AG04450 (cell line): ENCODE measurements around the gene PRDX1. TPM values are rescaled to one million over a fixed set of nuclear protein-coding genes. Genes with fewer than 3 reads are reported as not detected.
"Not testable (repeated sequence)": the region's sequence is repeated elsewhere in the genome, so short reads cannot be mapped to it uniquely, and the experiment has no call there.

Experiments used
- CTCF ChIA-PET: fragments of 300-600, 350-600 bp; formaldehyde crosslinking; extraction: SDS; loops from one replicate; lab custom pipeline; 2022; ENCODE audit warnings: antibody characterized with exemption, inconsistent platforms; lab: Charles Lee
- POLR2A ChIA-PET: fragments of 350-600 bp; formaldehyde crosslinking; extraction: SDS; loops from one replicate; lab custom pipeline; 2021; ENCODE audit warnings: antibody characterized with exemption, inconsistent platforms; lab: Yijun Ruan, JAX
- DNase-seq: peaks from one replicate; pipeline ENCODE4 v3.0.0-alpha.2; 2011; ENCODE audit warnings: low read depth, low spot score
- H3K27ac ChIP-seq: one replicate; pipeline ENCODE4 v1.5.1; 2012; ENCODE audit warnings: low read depth, low read length, control low read depth
- H3K27me3 ChIP-seq: one replicate; pipeline ENCODE4 v1.6.0; 2012; ENCODE audit warnings: low read length; ENCODE audit not compliant: control insufficient read depth, insufficient read depth
- H3K4me3 ChIP-seq: 2 replicates; pipeline ENCODE4 v1.5.1; 2011; ENCODE audit warnings: mild to moderate bottlenecking, low read depth, low read length, control low read depth
- H3K9me3 ChIP-seq: 2 replicates; pipeline ENCODE4 v1.5.1; 2012; ENCODE audit warnings: low read length; ENCODE audit not compliant: control insufficient read depth, insufficient read depth
- CTCF ChIP-seq: IDR thresholded peaks from 2 replicates; pipeline ENCODE4 v1.5.1; 2011; ENCODE audit warnings: low read depth, low read length, control low read depth, inconsistent platforms
- polyA plus RNA-seq: library from polyadenylated mRNA; depleted of rRNA; stranded (reverse); fragments of >200 nt; gene quantifications from 2 replicates; pipeline ENCODE4 v1.2.3, GENCODE V29; 2011

PRDX1 gene
- polyA plus RNA-seq, 1 experiment = 1,110 TPM

- peak overlapping the region; percentile 85 for H3K4me3 ChIP-seq
- H3K27me3 ChIP-seq = no peaks in the 10 kb centered on the region
- no peak for TF ChIP-seq CTCF
- POLR2A ChIA-PET = interaction anchor here (1.0 to 5.2 kb wide), 10 partner anchors 8 to 479 kb away, joined by 3 to 33 read pairs (median 4); partner anchors contain the start of genes CCDC163, MMACHC, MUTYH and PRDX1
- no peak overlapping the region for H3K27ac ChIP-seq
- DNase-seq = no peak
- CTCF ChIA-PET = interaction anchor here (0.7 to 10.0 kb wide), 19 partner anchors 10 to 1045 kb away, joined by 3 to 456 read pairs (median 6); partner anchors contain the start of genes HECTD3, MUTYH, TOE1 and UROD
- no peaks in the 10 kb centered on the region; the same call in 1 of the 2 replicates for H3K9me3 ChIP-seq
Measured at GRCh38 chr1:45491487-45492260, 30.0 kb downstream of the PRDX1 start.

- Histone ChIP-seq H3K27me3 (no peaks in the 10 kb centered on the region), H3K9me3 (no peaks in the 10 kb centered on the region; the same call in 1 of the 2 replicates), H3K27ac (peak within 1 kb of the TSS; percentile 47), H3K4me3 (peak within 1 kb of the TSS; percentile 85)
- no peak for TF ChIP-seq CTCF
- ChIA-PET CTCF (interaction anchor here (0.7 to 10.0 kb wide), 10 partner anchors 8 to 479 kb away, joined by 3 to 456 read pairs (median 4); partner anchors contain the start of genes HECTD3, MUTYH, TOE1 and UROD), POLR2A (interaction anchor here (1.0 to 5.2 kb wide), 10 partner anchors 9 to 478 kb away, joined by 3 to 33 read pairs (median 4); partner anchors contain the start of genes CCDC163, MMACHC, MUTYH and PRDX1)
- DNase-seq = peak; percentile 98
Measured at GRCh38 chr1:45490626-45491486, 30.8 kb downstream of the PRDX1 start, which contains the start of gene TESK2. TESK2 (minus strand) TSS chr1:45491163; CDS start chr1:45457785, 33,378 bp downstream.

DNA sequence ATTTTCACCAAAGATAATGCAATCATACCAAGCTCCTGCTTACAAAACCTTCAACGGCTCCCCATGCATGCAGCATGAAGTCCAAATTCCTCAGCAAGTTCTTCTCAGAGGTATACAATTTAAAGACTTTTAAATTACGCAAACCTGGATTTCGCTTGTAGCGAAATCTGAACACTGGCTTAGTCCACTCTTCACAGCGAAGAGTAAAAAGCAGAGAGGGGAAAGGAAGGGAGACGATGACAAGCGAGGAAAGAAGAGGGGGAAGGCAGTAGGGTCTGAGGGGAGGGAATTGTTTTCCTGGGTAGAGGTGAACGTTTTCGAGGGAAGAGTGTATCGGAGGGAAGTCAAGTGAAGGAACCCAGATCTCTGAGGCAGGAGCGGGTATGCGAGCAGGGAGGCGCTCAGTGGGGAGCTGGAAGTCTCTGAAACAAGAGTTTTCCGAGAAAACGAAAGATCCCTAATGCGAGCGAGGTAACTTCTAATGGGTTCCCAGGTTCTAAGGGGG lies 31.5 kb downstream of the PRDX1 start:
- no peak overlapping the region for H3K27ac ChIP-seq
- H3K4me3 ChIP-seq = peak overlapping the region; percentile 85
- no peaks in the 10 kb centered on the region; the same call in 1 of the 2 replicates for H3K9me3 ChIP-seq
- ChIA-PET POLR2A (interaction anchor here (0.6 to 5.2 kb wide), 8 partner anchors 10 to 478 kb away, joined by 3 to 33 read pairs (median 4); partner anchors contain the start of genes CCDC163, MMACHC, MUTYH and PRDX1), CTCF (interaction anchor here (0.7 to 10.0 kb wide), 5 partner anchors 9 to 476 kb away, joined by 3 to 456 read pairs (median 3); no protein-coding TSS in a partner anchor)
- TF ChIP-seq CTCF = no peak
- H3K27me3 ChIP-seq = no peaks in the 10 kb centered on the region
- DNase-seq = no peak

DNA sequence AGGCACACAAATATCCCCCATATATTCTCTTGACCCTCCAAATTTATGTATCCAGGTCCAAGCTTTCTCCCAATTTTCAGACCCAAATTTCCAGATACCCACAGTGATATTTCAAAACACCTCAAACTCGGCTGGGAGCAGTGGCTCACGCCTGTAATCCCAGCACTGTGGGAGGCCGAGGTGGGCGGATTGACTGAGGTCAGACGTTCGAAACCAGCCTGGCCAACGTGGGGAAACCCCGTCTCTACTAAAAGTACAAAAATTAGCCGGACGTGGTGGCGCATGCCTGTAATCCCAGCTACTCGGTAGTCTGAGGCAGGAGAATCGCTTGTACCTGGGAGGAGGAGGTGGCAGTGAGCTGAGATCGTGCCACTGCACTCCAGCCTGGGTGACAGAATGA lies 32.3 kb downstream of the PRDX1 start:
- not testable (repeated sequence) for DNase-seq, H3K9me3 ChIP-seq, H3K27me3 ChIP-seq, H3K27ac ChIP-seq, H3K4me3 ChIP-seq
- ChIA-PET CTCF (interaction anchor here (0.6 to 10.0 kb wide), 5 partner anchors 9 to 703 kb away, joined by 3 to 456 read pairs (median 3); no protein-coding TSS in a partner anchor), POLR2A (interaction anchor here (0.6 to 5.2 kb wide), 3 partner anchors 16 to 219 kb away, joined by 3 to 33 read pairs (median 4); partner anchors contain the start of gene PRDX1)
